ENCODE data around the gene KATNAL2. TPM values are rescaled to one million over a fixed set of nuclear protein-coding genes. Genes with fewer than 3 reads are reported as not detected.
A peak's percentile ranks its signal among the peaks of the same experiment; 100 is the strongest.
"Not testable (repeated sequence)": the region's sequence is repeated elsewhere in the genome, so short reads cannot be mapped to it uniquely, and the experiment has no call there.

The KATNAL2 gene
- total and polyA plus RNA-seq, 7 experiments from 2014 or later: 1.1 to 2.8 (median 1.7) TPM; not detected in 2

GRCh38 chr18:46946656-46947282 is 29.4 kb downstream of the KATNAL2 start:
- Mint-ChIP-seq H3K9me3 (no peaks in the 10 kb centered on the region), H3K27me3 (peaks cover 13 to 26% (median 17%) of the 10 kb centered on the region in 5 donors), H3K36me3 (no peaks in the 10 kb centered on the region), H3K4me3 (no peak overlapping the region), H3K4me1 (no peaks in the 10 kb centered on the region), H3K27ac (no peak overlapping the region)
- intact Hi-C loops (cut with micrococcal nuclease): loop anchor here (1.0 to 2.0 kb wide), 2 partner anchors 29 to 30 kb away; partner anchors contain the start of genes KATNAL2 (in 2 of the 2) and PIAS2 (in 2 of the 2)
- no peaks in the 10 kb centered on the region for H3K4me1 ChIP-seq (ENCODE audit: control insufficient read depth in 2 of 2, insufficient read depth in 2 of 2, low read length in 2 of 2)
- no peaks in the 10 kb centered on the region for H3K9me3 ChIP-seq (ENCODE audit: control insufficient read depth in 2 of 3, low read length in 3 of 3)
- H3K36me3 ChIP-seq (ENCODE audit: control insufficient read depth in 2 of 3, insufficient read depth in 3 of 3, low read length in 3 of 3): no peaks in the 10 kb centered on the region
- peak overlapping the region; percentile 74 for H3K4me3 ChIP-seq (ENCODE audit: low read length)
- POLR2A ChIA-PET: no interaction called here
- DNase-seq (peak; percentile 12 to 64 (median 48)), ATAC-seq (peak; percentile 87)
- no peak overlapping the region for H3K27ac ChIP-seq (ENCODE audit: low read depth, low read length)
- CTCF ChIA-PET: no interaction called here
- peaks cover 0 to 3% of the 10 kb centered on the region in 2 donors for H3K27me3 ChIP-seq (ENCODE audit: control insufficient read depth in 2 of 2, insufficient read depth in 2 of 2, low read length in 2 of 2)

- peaks cover 0 to 3% (median 0%) of the 10 kb centered on the region in 5 donors for H3K36me3 Mint-ChIP-seq
- Histone ChIP-seq H3K9me3 (ENCODE audit: control insufficient read depth in 2 of 3, low read length in 3 of 3) (no peaks in the 10 kb centered on the region), H3K4me1 (ENCODE audit: control insufficient read depth in 2 of 2, insufficient read depth in 2 of 2, low read length in 2 of 2) (no peaks in the 10 kb centered on the region), H3K27me3 (ENCODE audit: control insufficient read depth in 2 of 2, insufficient read depth in 2 of 2, low read length in 2 of 2) (peaks cover 0 to 3% of the 10 kb centered on the region in 2 donors), H3K27ac (ENCODE audit: low read depth, low read length) (no peak overlapping the region), H3K36me3 (ENCODE audit: control insufficient read depth in 2 of 3, insufficient read depth in 3 of 3, low read length in 3 of 3) (no peaks in the 10 kb centered on the region), H3K4me3 (ENCODE audit: low read length) (no peak overlapping the region)
- no peak overlapping the region for H3K4me3 Mint-ChIP-seq
- POLR2A ChIA-PET: no interaction called here
- intact Hi-C loops (cut with micrococcal nuclease): no loop called here
- no peak for DNase-seq
- H3K27me3 Mint-ChIP-seq: peaks cover 7 to 24% (median 16%) of the 10 kb centered on the region in 5 donors
- CTCF ChIA-PET: no interaction called here
- H3K27ac Mint-ChIP-seq: no peak overlapping the region
- ATAC-seq: no peak
- H3K4me1 Mint-ChIP-seq: peaks cover 0 to 4% (median 0%) of the 10 kb centered on the region in 7 donors
- no peaks in the 10 kb centered on the region for H3K9me3 Mint-ChIP-seq
These were observed 32.8 kb downstream of the KATNAL2 start for GRCh38 chr18:46950064-46950656.

- H3K36me3 Mint-ChIP-seq: peaks cover 0 to 3% (median 0%) of the 10 kb centered on the region in 5 donors
- intact Hi-C loops (cut with micrococcal nuclease): no loop called here
- Histone ChIP-seq H3K27ac (ENCODE audit: low read depth, low read length) (no peak overlapping the region), H3K4me1 (ENCODE audit: control insufficient read depth in 2 of 2, insufficient read depth in 2 of 2, low read length in 2 of 2) (no peaks in the 10 kb centered on the region), H3K4me3 (ENCODE audit: low read length) (no peak overlapping the region), H3K27me3 (ENCODE audit: control insufficient read depth in 2 of 2, insufficient read depth in 2 of 2, low read length in 2 of 2) (peaks cover 0 to 3% of the 10 kb centered on the region in 2 donors), H3K9me3 (ENCODE audit: control insufficient read depth in 2 of 3, low read length in 3 of 3) (no peaks in the 10 kb centered on the region), H3K36me3 (ENCODE audit: control insufficient read depth in 2 of 3, insufficient read depth in 3 of 3, low read length in 3 of 3) (no peaks in the 10 kb centered on the region)
- no peaks in the 10 kb centered on the region for H3K9me3 Mint-ChIP-seq
- H3K27ac Mint-ChIP-seq: peak overlapping the region in 1 of 9 donors; percentile 20
- no peak for DNase-seq
- ChIA-PET CTCF (no interaction called here), POLR2A (no interaction called here)
- ATAC-seq: no peak
- peaks cover 5 to 25% (median 13%) of the 10 kb centered on the region in 5 donors for H3K27me3 Mint-ChIP-seq
- no peak overlapping the region for H3K4me3 Mint-ChIP-seq
- H3K4me1 Mint-ChIP-seq: peaks cover 0 to 4% (median 0%) of the 10 kb centered on the region in 7 donors
These were observed 35.8 kb downstream of the KATNAL2 start for GRCh38 chr18:46953195-46953594.

DNA sequence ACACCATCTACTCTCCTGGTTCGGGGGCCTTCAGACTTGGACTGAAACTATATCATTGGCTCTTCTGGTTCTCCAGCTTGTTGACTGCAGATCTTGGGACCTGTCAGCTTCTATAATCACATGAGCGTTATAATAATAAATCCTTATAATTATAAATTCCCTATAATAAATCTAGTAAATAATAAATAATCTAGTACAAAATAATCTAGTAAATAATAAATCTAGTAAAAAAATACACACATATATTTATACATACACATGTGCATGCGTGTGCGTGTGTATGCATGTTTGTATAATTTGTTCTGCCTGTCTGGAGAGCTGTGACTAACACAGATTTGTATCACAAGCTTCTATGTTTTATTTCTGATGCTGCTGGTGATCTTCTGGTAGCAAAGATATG is 40.8 kb downstream of the KATNAL2 start:
- ATAC-seq (no peak), DNase-seq (no peak)
- H3K4me3 Mint-ChIP-seq: no peak overlapping the region
- H3K36me3 ChIP-seq (ENCODE audit: control insufficient read depth in 2 of 3, insufficient read depth in 3 of 3, low read length in 3 of 3): no peaks in the 10 kb centered on the region
- H3K27me3 ChIP-seq (ENCODE audit: control insufficient read depth in 2 of 2, insufficient read depth in 2 of 2, low read length in 2 of 2): no peaks in the 10 kb centered on the region
- POLR2A ChIA-PET: no interaction called here
- CTCF ChIA-PET: no interaction called here
- intact Hi-C loops (cut with micrococcal nuclease): no loop called here
- no peaks in the 10 kb centered on the region for H3K9me3 ChIP-seq (ENCODE audit: control insufficient read depth in 2 of 3, low read length in 3 of 3)
- peaks cover 0 to under 1% (median 0%) of the 10 kb centered on the region in 7 donors for H3K4me1 Mint-ChIP-seq
- H3K9me3 Mint-ChIP-seq: peaks cover 0 to 9% (median 2%) of the 10 kb centered on the region in 11 donors
- peaks cover 0 to 8% (median 0%) of the 10 kb centered on the region in 5 donors for H3K27me3 Mint-ChIP-seq
- H3K36me3 Mint-ChIP-seq: peaks cover 0 to under 1% (median 0%) of the 10 kb centered on the region in 5 donors
- no peak overlapping the region for H3K27ac ChIP-seq (ENCODE audit: low read depth, low read length)
- H3K27ac Mint-ChIP-seq: no peak overlapping the region
- H3K4me3 ChIP-seq (ENCODE audit: low read length): no peak overlapping the region
- no peaks in the 10 kb centered on the region for H3K4me1 ChIP-seq (ENCODE audit: control insufficient read depth in 2 of 2, insufficient read depth in 2 of 2, low read length in 2 of 2)

DNA sequence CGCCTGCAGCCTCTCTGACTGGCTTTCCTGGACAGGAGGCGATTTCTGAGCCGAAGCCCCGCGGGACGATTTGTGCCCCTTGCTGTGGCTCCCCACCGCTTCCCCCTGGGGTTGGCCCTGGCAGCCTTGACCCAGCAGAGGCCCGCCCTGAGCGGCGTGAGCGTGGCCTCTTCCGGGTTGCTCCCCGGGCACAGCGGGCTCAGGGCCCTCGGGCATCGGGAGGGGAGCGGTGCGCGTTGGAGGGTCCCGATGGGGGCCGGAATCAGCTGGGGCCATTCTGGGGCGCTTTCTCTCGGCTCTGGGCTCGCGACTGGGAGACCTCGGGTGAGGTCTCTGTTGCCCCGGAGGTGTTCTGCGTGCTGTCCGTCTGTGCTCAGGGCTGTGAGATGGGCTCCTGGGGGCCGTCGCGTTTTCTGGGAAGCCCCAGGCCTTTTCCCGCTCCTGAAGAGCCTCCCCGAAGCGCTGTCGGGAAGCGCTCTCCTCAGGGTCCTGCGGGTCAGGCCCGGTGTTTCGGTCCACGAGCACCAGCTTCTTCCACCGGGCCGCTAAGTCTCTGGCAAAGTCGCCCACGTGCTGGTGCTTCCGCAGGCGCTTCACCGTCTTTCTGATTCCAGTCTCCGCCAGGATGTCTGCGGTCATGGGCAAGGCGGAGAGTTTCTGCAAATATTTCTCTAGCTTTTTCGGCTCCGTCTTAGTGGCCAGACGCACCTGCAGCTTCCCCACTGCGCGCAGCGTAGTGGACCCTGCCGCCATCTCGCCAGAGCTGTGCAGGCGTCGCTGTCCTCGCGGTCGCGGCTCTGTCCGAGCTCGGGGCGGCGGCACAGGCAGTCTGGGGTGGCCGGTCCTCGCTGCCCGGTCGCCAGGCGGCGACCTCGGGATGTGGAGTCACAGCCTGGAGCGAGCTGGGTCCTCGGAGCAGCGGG is 46.5 kb downstream of the KATNAL2 start:
- H3K4me3 ChIP-seq (ENCODE audit: low read length); intact Hi-C loops (cut with micrococcal nuclease); H3K27me3 Mint-ChIP-seq; CTCF ChIA-PET; H3K9me3 ChIP-seq (ENCODE audit: control insufficient read depth in 2 of 3, low read length in 3 of 3); H3K36me3 Mint-ChIP-seq; H3K4me3 Mint-ChIP-seq; H3K27me3 ChIP-seq (ENCODE audit: control insufficient read depth in 2 of 2, insufficient read depth in 2 of 2, low read length in 2 of 2); DNase-seq; POLR2A ChIA-PET; H3K27ac Mint-ChIP-seq; H3K27ac ChIP-seq (ENCODE audit: low read depth, low read length); H3K4me1 Mint-ChIP-seq; H3K4me1 ChIP-seq (ENCODE audit: control insufficient read depth in 2 of 2, insufficient read depth in 2 of 2, low read length in 2 of 2); H3K36me3 ChIP-seq (ENCODE audit: control insufficient read depth in 2 of 3, insufficient read depth in 3 of 3, low read length in 3 of 3): not testable (repeated sequence)
- peaks cover 0 to 19% (median 7%) of the 10 kb centered on the region in 11 donors for H3K9me3 Mint-ChIP-seq
- ATAC-seq: peak; percentile 33

DNA sequence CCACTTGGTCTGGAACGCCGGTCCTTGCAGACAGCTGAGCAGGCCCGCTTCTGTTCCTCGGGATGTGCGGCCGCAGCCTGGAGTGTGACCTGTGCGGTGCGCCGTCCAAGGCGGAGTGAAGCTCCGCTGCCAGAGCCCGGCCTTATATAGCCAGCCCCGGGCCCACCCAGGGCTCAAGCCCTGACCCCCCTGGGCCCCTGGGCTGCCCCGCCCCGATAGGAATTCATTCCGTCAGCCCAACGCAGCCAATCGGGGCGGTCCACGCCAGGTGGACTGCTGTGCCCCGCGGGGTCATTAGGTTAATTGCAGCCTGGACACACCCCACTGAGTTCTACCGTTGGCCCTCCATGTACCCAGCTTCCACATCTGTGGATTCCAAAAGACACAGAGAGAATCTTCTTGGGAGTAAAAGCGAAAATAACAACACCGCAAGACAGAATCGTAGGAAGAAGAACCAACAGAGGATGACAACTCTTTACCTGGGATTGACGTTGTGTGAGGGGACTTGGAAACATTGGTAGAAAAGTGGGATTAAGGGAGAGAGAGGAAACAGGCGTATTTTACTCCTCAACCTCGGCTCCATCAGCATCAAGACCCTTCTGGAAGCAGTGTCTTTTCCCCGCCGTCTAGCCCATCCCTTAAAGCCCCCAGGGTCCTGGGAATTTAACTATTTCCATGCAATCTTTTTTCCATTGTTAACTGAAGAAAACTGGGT is 47.3 kb downstream of the KATNAL2 start:
- POLR2A ChIA-PET; H3K27me3 Mint-ChIP-seq; H3K4me1 Mint-ChIP-seq; H3K27ac ChIP-seq (ENCODE audit: low read depth, low read length); intact Hi-C loops (cut with micrococcal nuclease); H3K9me3 ChIP-seq (ENCODE audit: control insufficient read depth in 2 of 3, low read length in 3 of 3); H3K36me3 ChIP-seq (ENCODE audit: control insufficient read depth in 2 of 3, insufficient read depth in 3 of 3, low read length in 3 of 3); H3K27ac Mint-ChIP-seq; H3K4me3 ChIP-seq (ENCODE audit: low read length); H3K27me3 ChIP-seq (ENCODE audit: control insufficient read depth in 2 of 2, insufficient read depth in 2 of 2, low read length in 2 of 2); H3K4me1 ChIP-seq (ENCODE audit: control insufficient read depth in 2 of 2, insufficient read depth in 2 of 2, low read length in 2 of 2); H3K36me3 Mint-ChIP-seq; H3K4me3 Mint-ChIP-seq; CTCF ChIA-PET: not testable (repeated sequence)
- DNase-seq (peak in 1 of 9 donors; percentile 10), ATAC-seq (peak; percentile 35)
- peaks cover 0 to 19% (median 7%) of the 10 kb centered on the region in 11 donors for H3K9me3 Mint-ChIP-seq
